ENCODE results near the gene KLRC4.
A peak's percentile ranks its signal among the peaks of the same experiment; 100 is the strongest.
"Not testable (repeated sequence)": the region's sequence is repeated elsewhere in the genome, so short reads cannot be mapped to it uniquely, and the experiment has no call there.

Gene KLRC4

GRCh38 chr12:10372559-10372958, 37.0 kb downstream of the KLRC4 start:
- no peak for TF ChIP-seq CTCF (IDR thresholded peaks at IDR 0.05; ENCODE audit: low read depth, low read length)
- no peak for DNase-seq (ENCODE audit: extremely low read depth, low read depth)

DNA sequence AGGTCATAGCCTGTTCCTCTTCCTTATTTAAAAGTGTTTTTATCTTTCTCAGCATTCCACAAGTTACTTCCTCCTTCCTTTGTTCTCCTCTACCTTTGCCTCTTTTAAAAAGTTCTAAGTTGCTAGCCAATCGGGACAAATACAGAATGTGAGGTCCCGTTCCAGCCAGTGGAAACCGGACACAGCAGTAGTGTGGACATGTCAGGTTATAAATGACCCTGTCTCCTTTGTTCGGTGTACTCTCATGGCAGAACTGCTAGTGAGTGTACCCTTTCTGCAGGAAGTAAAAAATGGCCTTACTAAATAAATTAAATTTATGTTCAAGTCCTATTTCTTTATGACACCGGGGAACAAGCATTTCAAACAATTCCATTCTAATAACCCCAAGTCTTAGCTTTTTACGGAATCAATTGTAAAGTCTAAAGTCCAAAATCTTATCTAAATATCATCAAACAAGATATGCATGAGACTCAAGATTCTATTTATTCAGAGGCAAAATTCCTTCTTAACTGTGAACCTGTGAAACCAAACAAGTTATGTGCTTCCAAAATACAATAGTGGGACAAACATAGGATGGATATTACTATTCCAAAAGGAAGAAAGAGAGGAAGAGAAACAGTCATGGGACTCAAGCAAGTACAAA, 37.5 kb downstream of the KLRC4 start:
- DNase-seq (ENCODE audit: extremely low read depth, low read depth) = not testable (repeated sequence)

- TF ChIP-seq CTCF (IDR thresholded peaks at IDR 0.05; ENCODE audit: low read depth, low read length) = no peak
Observed at GRCh38 chr12:10369557-10370415, 39.8 kb downstream of the KLRC4 start.

DNA sequence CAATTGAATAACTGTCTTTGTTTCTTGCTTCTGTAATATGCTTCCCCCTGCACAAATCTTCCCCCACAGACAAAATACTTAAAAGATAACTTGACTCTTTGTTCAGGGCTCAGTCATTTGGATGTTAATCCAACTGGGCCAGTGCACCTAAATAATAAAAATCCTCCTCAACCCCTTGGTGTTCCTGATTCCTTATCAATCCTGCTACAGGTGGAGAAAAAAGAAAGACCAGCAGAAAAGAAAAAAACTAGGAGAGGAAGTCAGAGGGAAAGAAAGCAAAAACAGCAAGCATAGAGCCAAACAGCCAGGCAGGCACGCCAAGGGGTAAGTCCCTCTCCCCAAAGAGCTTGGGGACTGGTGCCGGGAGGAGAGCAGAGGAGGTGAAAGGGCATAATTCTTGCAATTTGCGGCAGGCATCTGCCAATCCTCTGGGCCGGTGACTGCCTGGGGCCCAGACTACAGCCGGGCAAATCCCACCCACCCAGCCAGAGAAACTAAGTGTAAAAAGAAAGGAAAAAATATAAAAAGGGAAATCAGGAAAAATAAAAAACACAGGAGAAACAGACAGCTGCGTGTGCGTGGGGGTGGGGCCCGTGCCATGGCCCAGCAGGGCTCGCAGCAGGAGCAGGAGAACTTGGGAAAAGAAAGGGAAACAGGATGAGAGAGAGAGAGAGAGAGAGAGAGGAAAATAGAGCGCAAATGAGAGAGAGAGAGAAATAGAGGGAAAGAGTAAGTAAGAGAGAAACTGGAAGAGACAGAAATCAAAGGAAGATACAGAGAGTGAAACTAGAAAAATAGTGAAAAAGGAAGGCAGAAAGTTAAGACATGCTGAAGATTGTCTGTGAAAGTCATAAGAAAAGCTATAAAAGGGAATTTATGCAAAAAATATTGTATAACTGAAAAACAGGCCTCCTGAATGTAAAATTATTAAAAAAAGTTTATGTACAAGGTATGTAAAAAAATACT, 41.1 kb downstream of the KLRC4 start:
- no peak for TF ChIP-seq CTCF (IDR thresholded peaks at IDR 0.05; ENCODE audit: low read depth, low read length)
- DNase-seq (ENCODE audit: extremely low read depth, low read depth) = no peak

More at GRCh38 chr12:10369557-10370415, 39.8 kb downstream of the KLRC4 start:
- DNase-seq (ENCODE audit: extremely low read depth, low read depth) = no peak

DNA sequence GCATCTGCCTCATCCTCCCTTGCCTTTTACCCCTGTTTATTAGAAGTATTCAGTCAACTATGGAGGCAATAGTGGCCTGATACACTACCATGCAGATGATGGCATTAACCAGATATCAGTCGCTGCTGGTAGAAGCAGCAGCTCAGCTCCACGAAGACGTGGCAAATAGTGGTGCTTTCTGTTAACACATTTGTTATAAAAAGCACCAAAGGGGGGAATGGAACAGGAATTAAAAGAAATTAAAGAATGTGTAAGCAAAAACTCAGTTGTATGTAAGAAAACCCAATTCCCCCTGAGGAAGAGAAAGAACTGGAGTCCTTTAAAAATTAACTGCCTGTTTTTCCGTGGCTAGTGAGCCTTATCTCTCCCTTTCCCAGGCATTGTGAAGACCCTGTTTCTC, 41.8 kb downstream of the KLRC4 start:
- not testable (repeated sequence) for DNase-seq (ENCODE audit: extremely low read depth, low read depth)

GRCh38 chr12:10366875-10367274, 42.7 kb downstream of the KLRC4 start:
- no peak for DNase-seq (ENCODE audit: extremely low read depth, low read depth)

GRCh38 chr12:10365696-10366405, 43.7 kb downstream of the KLRC4 start:
- TF ChIP-seq CTCF (IDR thresholded peaks at IDR 0.05; ENCODE audit: low read depth, low read length) = no peak; the same call in 1 of the 2 replicates
- no peak for DNase-seq (ENCODE audit: extremely low read depth, low read depth)

More at GRCh38 chr12:10366875-10367274, 42.7 kb downstream of the KLRC4 start:
- TF ChIP-seq CTCF (IDR thresholded peaks at IDR 0.05; ENCODE audit: low read depth, low read length) = peak; percentile 31

All from AG09319 (cell line).